GM21367 (cell line): Measurements from ENCODE around the gene SF3B6.
"Not testable (repeated sequence)": the region's sequence is repeated elsewhere in the genome, so short reads cannot be mapped to it uniquely, and the experiment has no call there.

Experiments used
- ATAC-seq: cut with Tn5 transposase; IDR thresholded peaks from one replicate; pipeline ENCODE4 v1.9.1; 2021; ENCODE audit not compliant: unreplicated experiment

Gene SF3B6

GRCh38 chr2:24095171-24095677 lies 19.1 kb upstream of the SF3B6 start:
- not testable (repeated sequence) for ATAC-seq

GRCh38 chr2:24093270-24093669 lies 17.1 kb upstream of the SF3B6 start:
- not testable (repeated sequence) for ATAC-seq

GRCh38 chr2:24088821-24089359 lies 12.8 kb upstream of the SF3B6 start:
- no peak for ATAC-seq

- ATAC-seq, result no peak
Observed at GRCh38 chr2:24087032-24087431, 10.9 kb upstream of the SF3B6 start.

- no peak for ATAC-seq
Observed at GRCh38 chr2:24086241-24086640, 10.1 kb upstream of the SF3B6 start.

- ATAC-seq, result no peak
Observed at GRCh38 chr2:24085200-24085489, 9.0 kb upstream of the SF3B6 start.

- peak; percentile 67 for ATAC-seq
Observed at GRCh38 chr2:24084386-24085199, 8.5 kb upstream of the SF3B6 start, which contains the start of gene TP53I3. TSS of gene TP53I3 (minus strand) at chr2:24084834. CDS start at chr2:24084326, 508 bp downstream.

GRCh38 chr2:24083567-24084385 lies 7.7 kb upstream of the SF3B6 start:
- peak; percentile 69 for ATAC-seq

GRCh38 chr2:24082787-24083566 lies 6.9 kb upstream of the SF3B6 start:
- ATAC-seq, result no peak

- no peak for ATAC-seq
Observed at GRCh38 chr2:24080701-24081100, 4.6 kb upstream of the SF3B6 start.

- ATAC-seq, result no peak
Observed at GRCh38 chr2:24077879-24078278, 1.8 kb upstream of the SF3B6 start.

- ATAC-seq, result no peak
Observed at GRCh38 chr2:24077535-24077877, 1.4 kb upstream of the SF3B6 start.

- no peak for ATAC-seq
Observed at GRCh38 chr2:24076849-24077534, 866 bp upstream of the SF3B6 start.

- ATAC-seq, result no peak
Observed at GRCh38 chr2:24075259-24075658, 867 bp downstream of the SF3B6 start.

GRCh38 chr2:24073816-24074215 lies 2.3 kb downstream of the SF3B6 start:
- no peak for ATAC-seq

- ATAC-seq, result no peak
Observed at GRCh38 chr2:24072259-24072658, 3.9 kb downstream of the SF3B6 start.

GRCh38 chr2:24065341-24065740 lies 10.8 kb downstream of the SF3B6 start:
- no peak for ATAC-seq

- ATAC-seq, result no peak
Observed at GRCh38 chr2:24058564-24059271, 17.4 kb downstream of the SF3B6 start.

GRCh38 chr2:24055750-24056149 lies 20.4 kb downstream of the SF3B6 start:
- no peak for ATAC-seq
